Measurements from ENCODE around the gene LYRM2. TPM values are rescaled to one million over a fixed set of nuclear protein-coding genes. Genes with fewer than 3 reads are reported as not detected.
A peak's percentile ranks its signal among the peaks of the same experiment; 100 is the strongest.

Gene LYRM2
- total RNA-seq, 1 donor from 2014 or later, result 14.5 TPM

GRCh38 chr6:89542866-89543265 lies 95.7 kb downstream of the LYRM2 start:
- Histone ChIP-seq H3K9me3 (no peaks in the 10 kb centered on the region), H3K4me3 (no peak overlapping the region), H3K36me3 (no peaks in the 10 kb centered on the region), H3K27ac (no peak overlapping the region), H3K4me1 (no peaks in the 10 kb centered on the region), H3K27me3 (no peaks in the 10 kb centered on the region)
- intact Hi-C loops (cut with DNase I), result no loop called here
- no peak for TF ChIP-seq POLR2A (IDR thresholded peaks at IDR 0.05)
- TF ChIP-seq POLR2AphosphoS5 (IDR thresholded peaks at IDR 0.05; ENCODE audit: insufficient read depth in 1 of 2, low read depth in 1 of 2), result no peak
- no peak for TF ChIP-seq CTCF (IDR thresholded peaks at IDR 0.05)
- DNase-seq (ENCODE audit: extremely low spot score in 2 of 2), result no peak

DNA sequence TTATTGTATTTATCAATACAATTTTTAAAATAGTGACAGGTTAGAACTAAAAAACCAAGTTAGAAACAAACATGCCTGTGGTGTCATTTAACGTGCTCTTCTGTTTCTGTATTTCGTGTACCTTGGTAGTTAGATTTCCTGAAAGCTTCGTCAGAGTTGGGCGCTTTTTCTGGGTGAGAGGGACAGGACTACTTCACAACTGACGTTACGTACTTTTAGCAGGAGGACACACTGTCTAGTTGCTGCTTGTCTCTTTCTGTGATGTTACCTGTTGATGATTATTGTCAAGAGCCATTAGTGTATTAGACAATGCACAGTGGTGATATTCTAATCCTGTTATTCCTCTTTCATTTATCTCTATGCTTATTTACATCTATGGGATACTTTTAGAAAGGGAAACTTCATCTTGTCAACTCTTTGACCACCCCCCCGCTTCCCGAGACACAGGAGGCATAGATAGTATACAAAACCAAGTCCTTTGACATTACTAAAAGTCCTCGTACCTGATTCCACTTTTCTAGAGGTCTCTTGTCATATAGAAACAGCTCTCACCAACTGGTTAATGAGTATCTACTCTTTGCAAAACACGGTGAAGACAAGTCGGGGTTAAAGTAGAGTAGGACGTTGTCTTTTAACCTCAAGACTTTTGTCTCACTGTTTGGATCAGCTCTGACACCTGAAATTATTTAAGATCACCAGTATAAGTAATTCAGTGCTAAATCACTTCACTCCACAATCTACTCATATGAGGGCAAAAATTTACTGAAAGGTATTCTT lies 96.3 kb downstream of the LYRM2 start:
- no peak for TF ChIP-seq POLR2AphosphoS5 (IDR thresholded peaks at IDR 0.05; ENCODE audit: insufficient read depth in 1 of 2, low read depth in 1 of 2)
- TF ChIP-seq CTCF (IDR thresholded peaks at IDR 0.05), result no peak
- TF ChIP-seq POLR2A (IDR thresholded peaks at IDR 0.05), result no peak
- no peaks in the 10 kb centered on the region for H3K27me3 ChIP-seq
- H3K9me3 ChIP-seq, result no peaks in the 10 kb centered on the region
- H3K4me3 ChIP-seq, result no peak overlapping the region
- H3K27ac ChIP-seq, result no peak overlapping the region
- intact Hi-C loops (cut with DNase I), result no loop called here
- no peaks in the 10 kb centered on the region for H3K36me3 ChIP-seq
- peak in 1 of 2 donors; percentile 22 for DNase-seq (ENCODE audit: extremely low spot score in 2 of 2)
- H3K4me1 ChIP-seq, result no peaks in the 10 kb centered on the region

DNA sequence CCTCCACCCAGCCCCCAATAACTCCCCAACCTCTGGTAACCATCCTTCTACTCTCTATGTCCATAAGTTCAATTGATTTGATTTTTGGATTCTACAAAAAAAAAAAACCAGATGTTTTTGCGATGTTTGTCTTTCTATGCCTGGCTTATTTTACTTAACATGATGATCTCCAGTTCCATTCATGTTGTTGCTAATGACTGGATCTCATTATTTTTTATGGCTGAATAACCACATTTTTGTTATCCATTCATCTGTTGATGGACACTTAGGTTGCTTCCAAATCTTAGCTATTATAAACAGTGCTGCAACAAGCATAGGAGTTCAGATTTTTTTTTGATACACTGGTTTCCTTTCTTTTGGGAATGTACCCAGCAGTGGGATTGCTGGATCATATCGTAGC lies 98.8 kb downstream of the LYRM2 start:
- no peak for DNase-seq (ENCODE audit: extremely low spot score in 2 of 2)
- H3K27me3 ChIP-seq, result no peaks in the 10 kb centered on the region
- intact Hi-C loops (cut with DNase I), result no loop called here
- no peak overlapping the region for H3K27ac ChIP-seq
- H3K4me1 ChIP-seq, result no peaks in the 10 kb centered on the region
- no peaks in the 10 kb centered on the region for H3K9me3 ChIP-seq
- TF ChIP-seq POLR2A (IDR thresholded peaks at IDR 0.05) (no peak), POLR2AphosphoS5 (IDR thresholded peaks at IDR 0.05; ENCODE audit: insufficient read depth in 1 of 2, low read depth in 1 of 2) (no peak), CTCF (IDR thresholded peaks at IDR 0.05) (no peak)
- H3K36me3 ChIP-seq, result no peaks in the 10 kb centered on the region
- H3K4me3 ChIP-seq, result no peak overlapping the region

- no peak for DNase-seq (ENCODE audit: extremely low spot score in 2 of 2)
- no peak overlapping the region for H3K4me3 ChIP-seq
- intact Hi-C loops (cut with DNase I), result no loop called here
- H3K27ac ChIP-seq, result no peak overlapping the region
- no peak for TF ChIP-seq POLR2A (IDR thresholded peaks at IDR 0.05)
- TF ChIP-seq CTCF (IDR thresholded peaks at IDR 0.05), result no peak
- no peak for TF ChIP-seq POLR2AphosphoS5 (IDR thresholded peaks at IDR 0.05; ENCODE audit: insufficient read depth in 1 of 2, low read depth in 1 of 2)
- H3K9me3 ChIP-seq, result no peaks in the 10 kb centered on the region
- no peaks in the 10 kb centered on the region for H3K4me1 ChIP-seq
- no peaks in the 10 kb centered on the region for H3K36me3 ChIP-seq
- no peaks in the 10 kb centered on the region for H3K27me3 ChIP-seq
These were observed 102.3 kb downstream of the LYRM2 start for GRCh38 chr6:89536231-89536630.

DNA sequence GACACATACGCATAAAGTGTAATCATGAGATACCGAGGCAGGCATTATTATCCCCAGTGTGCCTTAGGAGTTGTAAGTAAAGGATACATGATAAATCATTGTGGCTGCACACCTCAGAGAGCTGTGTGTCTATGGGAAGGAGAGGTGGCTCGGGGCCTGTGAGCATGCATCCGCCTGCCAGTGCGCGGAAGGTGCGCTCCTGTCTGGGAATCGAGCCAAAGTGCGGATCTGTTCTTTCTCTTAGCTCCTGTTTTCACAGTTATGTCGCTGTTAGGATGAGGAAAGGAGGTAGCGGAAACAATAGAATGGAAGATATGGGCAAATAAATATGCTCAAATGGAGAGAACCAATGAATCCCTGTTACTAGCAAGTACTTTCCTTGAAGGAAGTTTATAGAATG lies 107.6 kb downstream of the LYRM2 start:
- no peak for DNase-seq (ENCODE audit: extremely low spot score in 2 of 2)
- Histone ChIP-seq H3K9me3 (no peaks in the 10 kb centered on the region), H3K4me1 (no peaks in the 10 kb centered on the region), H3K4me3 (no peak overlapping the region), H3K36me3 (no peaks in the 10 kb centered on the region), H3K27ac (no peak overlapping the region), H3K27me3 (no peaks in the 10 kb centered on the region)
- no peak for TF ChIP-seq POLR2AphosphoS5 (IDR thresholded peaks at IDR 0.05; ENCODE audit: insufficient read depth in 1 of 2, low read depth in 1 of 2)
- TF ChIP-seq POLR2A (IDR thresholded peaks at IDR 0.05), result no peak
- no peak for TF ChIP-seq CTCF (IDR thresholded peaks at IDR 0.05)
- intact Hi-C loops (cut with DNase I), result no loop called here
